KOPT-K1 (cell line): ENCODE results near the gene TMTC1.

Source experiments
- H3K27ac ChIP-seq: fragments of 200-600 bp; sonication (generic); 2 replicates; pipeline ENCODE4 v1.5.1; 2016; ENCODE audit warnings: antibody characterized with exemption, mild to moderate bottlenecking, low read depth, low read length; ENCODE audit not compliant: poor library complexity, severe bottlenecking
- H3K36me3 ChIP-seq: fragments of 200-600 bp; sonication (generic); 2 replicates; pipeline ENCODE4 v1.5.1; 2017; ENCODE audit warnings: antibody characterized with exemption, mild to moderate bottlenecking, low read length, moderate library complexity; ENCODE audit not compliant: insufficient read depth
- H3K9me3 ChIP-seq: fragments of 200-600 bp; sonication (generic); 2 replicates; pipeline ENCODE4 v1.5.1; 2017; ENCODE audit warnings: antibody characterized with exemption, low read length, mild to moderate bottlenecking; ENCODE audit not compliant: insufficient read depth, poor library complexity, severe bottlenecking

The TMTC1 gene

GRCh38 chr12:29616664-29617406 lies 166.9 kb downstream of the TMTC1 start:
- H3K36me3 ChIP-seq = no peaks in the 10 kb centered on the region
- no peaks in the 10 kb centered on the region for H3K9me3 ChIP-seq
- H3K27ac ChIP-seq = no peak overlapping the region

- no peaks in the 10 kb centered on the region for H3K9me3 ChIP-seq
- H3K27ac ChIP-seq = no peak overlapping the region
- H3K36me3 ChIP-seq = no peaks in the 10 kb centered on the region
These were observed 168.9 kb downstream of the TMTC1 start for GRCh38 chr12:29614694-29615325.

GRCh38 chr12:29612912-29613311 lies 170.8 kb downstream of the TMTC1 start:
- H3K27ac ChIP-seq = no peak overlapping the region
- H3K9me3 ChIP-seq = no peaks in the 10 kb centered on the region
- H3K36me3 ChIP-seq = no peaks in the 10 kb centered on the region

- no peaks in the 10 kb centered on the region for H3K9me3 ChIP-seq
- no peaks in the 10 kb centered on the region for H3K36me3 ChIP-seq
These were observed 171.8 kb downstream of the TMTC1 start for GRCh38 chr12:29611906-29612305.

GRCh38 chr12:29610473-29611170 lies 173.1 kb downstream of the TMTC1 start:
- H3K9me3 ChIP-seq = no peaks in the 10 kb centered on the region
- no peaks in the 10 kb centered on the region for H3K36me3 ChIP-seq
- no peak overlapping the region for H3K27ac ChIP-seq

More at GRCh38 chr12:29611906-29612305, 171.8 kb downstream of the TMTC1 start:
- H3K27ac ChIP-seq = no peak overlapping the region

GRCh38 chr12:29609431-29610215 lies 174.1 kb downstream of the TMTC1 start:
- Histone ChIP-seq H3K27ac (no peak overlapping the region), H3K9me3 (no peaks in the 10 kb centered on the region), H3K36me3 (no peaks in the 10 kb centered on the region)

GRCh38 chr12:29608581-29608980 lies 175.2 kb downstream of the TMTC1 start:
- Histone ChIP-seq H3K9me3 (no peaks in the 10 kb centered on the region), H3K27ac (no peak overlapping the region), H3K36me3 (no peaks in the 10 kb centered on the region)

GRCh38 chr12:29599381-29599780 lies 184.4 kb downstream of the TMTC1 start:
- no peaks in the 10 kb centered on the region for H3K36me3 ChIP-seq
- no peak overlapping the region for H3K27ac ChIP-seq

GRCh38 chr12:29595071-29595755 lies 188.5 kb downstream of the TMTC1 start:
- Histone ChIP-seq H3K27ac (no peak overlapping the region), H3K9me3 (no peaks in the 10 kb centered on the region), H3K36me3 (no peaks in the 10 kb centered on the region)

More at GRCh38 chr12:29599381-29599780, 184.4 kb downstream of the TMTC1 start:
- H3K9me3 ChIP-seq = no peaks in the 10 kb centered on the region

- no peaks in the 10 kb centered on the region for H3K36me3 ChIP-seq
These were observed 190.7 kb downstream of the TMTC1 start for GRCh38 chr12:29593001-29593400.

GRCh38 chr12:29591140-29592020 lies 192.4 kb downstream of the TMTC1 start:
- H3K36me3 ChIP-seq = no peaks in the 10 kb centered on the region
- H3K27ac ChIP-seq = no peak overlapping the region
- H3K9me3 ChIP-seq = no peaks in the 10 kb centered on the region

More at GRCh38 chr12:29593001-29593400, 190.7 kb downstream of the TMTC1 start:
- H3K9me3 ChIP-seq = no peaks in the 10 kb centered on the region
- no peak overlapping the region for H3K27ac ChIP-seq

- Histone ChIP-seq H3K27ac (no peak overlapping the region), H3K9me3 (no peaks in the 10 kb centered on the region)
These were observed 193.9 kb downstream of the TMTC1 start for GRCh38 chr12:29589851-29590250.

GRCh38 chr12:29589286-29589820 lies 194.4 kb downstream of the TMTC1 start:
- Histone ChIP-seq H3K27ac (no peak overlapping the region), H3K36me3 (no peaks in the 10 kb centered on the region), H3K9me3 (no peaks in the 10 kb centered on the region)

More at GRCh38 chr12:29589851-29590250, 193.9 kb downstream of the TMTC1 start:
- H3K36me3 ChIP-seq = no peaks in the 10 kb centered on the region
